Suprapubic skin (tissue), 4 donors: Measurements from ENCODE around the gene ISLR. TPM values are rescaled to one million over a fixed set of nuclear protein-coding genes. Genes with fewer than 3 reads are reported as not detected.

ENCODE experiments used
- DNase-seq, 2 donors: peaks; one replicate each; pipeline ENCODE4 v3.0.0-alpha.2; 2019; ENCODE audit warnings: low spot score in 2 of 2
- H3K27ac ChIP-seq: fragments of 200-600 bp; sonication (generic); one replicate; pipeline ENCODE4 v1.5.1; 2019
- H3K27me3 ChIP-seq: fragments of 200-600 bp; sonication (generic); one replicate; pipeline ENCODE4 v1.5.1; 2019
- H3K36me3 ChIP-seq: fragments of 200-600 bp; sonication (generic); one replicate; pipeline ENCODE4 v1.5.1; 2019
- H3K4me1 ChIP-seq: fragments of 200-600 bp; sonication (generic); one replicate; pipeline ENCODE4 v1.5.1; 2019
- H3K4me3 ChIP-seq: fragments of 200-600 bp; sonication (generic); one replicate; pipeline ENCODE4 v1.5.1; 2019; ENCODE audit warnings: mild to moderate bottlenecking
- H3K9me3 ChIP-seq: fragments of 200-600 bp; sonication (generic); one replicate; pipeline ENCODE4 v1.5.1; 2019
- CTCF ChIP-seq, 2 donors: fragments of 200-600 bp in 1 of 2; fragments of 450-650 bp in 1 of 2; sonication (generic) in 1 of 2; IDR thresholded peaks; one replicate each; pipeline ENCODE4 v1.5.1; 2016 to 2019; ENCODE audit warnings: antibody characterized with exemption in 2 of 2, mild to moderate bottlenecking in 1 of 2, moderate library complexity in 1 of 2
- EP300 ChIP-seq: sonication (generic); formaldehyde crosslinking; IDR thresholded peaks from one replicate; pipeline ENCODE4 v1.6.1; 2017; ENCODE audit warnings: antibody characterized with exemption
- POLR2A ChIP-seq, 2 donors: fragments of 450-650 bp; IDR thresholded peaks; one replicate each; pipeline ENCODE4 v1.6.1; 2017; ENCODE audit warnings: antibody characterized with exemption in 2 of 2, mild to moderate bottlenecking in 2 of 2, moderate library complexity in 2 of 2
- POLR2AphosphoS5 ChIP-seq, 3 donors: sonication (generic); formaldehyde crosslinking; IDR thresholded peaks; one replicate each; pipeline ENCODE4 v1.6.1; 2017; ENCODE audit warnings: antibody characterized with exemption in 3 of 3
- WGBS: methylation state at CpG from one replicate; pipeline ENCODE4 v1.1.5; 2018; 5-methylcytosine and 5-hydroxymethylcytosine counted together
- total RNA-seq, 4 donors: library from RNA; depleted of rRNA; stranded (reverse); fragments of >200 nt; gene quantifications; one replicate each; pipeline ENCODE4 v1.1.0, GENCODE V29; 2016

Gene ISLR
- total RNA-seq, 4 donors from 2014 or later, result 11.5 to 41.1 (median 18.1) TPM

- 67% methylated on average over 15 of the region's 16 CpGs for WGBS
- Histone ChIP-seq H3K27ac (no peak overlapping the region), H3K36me3 (no peaks in the 10 kb centered on the region)
Measured at GRCh38 chr15:74207652-74208440, 34.3 kb downstream of the ISLR start.

GRCh38 chr15:74208496-74208895, 35.0 kb downstream of the ISLR start:
- WGBS, result 42% methylated on average over 6 of the region's 6 CpGs

More at GRCh38 chr15:74207652-74208440, 34.3 kb downstream of the ISLR start:
- peaks cover 18% of the 10 kb centered on the region for H3K27me3 ChIP-seq
- H3K4me1 ChIP-seq, result peaks cover 6% of the 10 kb centered on the region
- H3K9me3 ChIP-seq, result no peaks in the 10 kb centered on the region
- no peak overlapping the region for H3K4me3 ChIP-seq
- no peak for DNase-seq
- TF ChIP-seq CTCF (IDR thresholded peaks at IDR 0.05) (no peak), POLR2A (IDR thresholded peaks at IDR 0.05) (no peak), EP300 (no peak), POLR2AphosphoS5 (IDR thresholded peaks at IDR 0.05) (no peak)

GRCh38 chr15:74208901-74209559, 35.5 kb downstream of the ISLR start:
- H3K4me1 ChIP-seq, result peaks cover under 1% of the 10 kb centered on the region
- H3K27ac ChIP-seq, result no peak overlapping the region
- DNase-seq, result no peak
- H3K9me3 ChIP-seq, result no peaks in the 10 kb centered on the region
- peaks cover 18% of the 10 kb centered on the region for H3K27me3 ChIP-seq
- no peak overlapping the region for H3K4me3 ChIP-seq
- 47% methylated on average over 9 of the region's 11 CpGs for WGBS
- no peak for TF ChIP-seq POLR2AphosphoS5 (IDR thresholded peaks at IDR 0.05)
- no peak for TF ChIP-seq POLR2A (IDR thresholded peaks at IDR 0.05)
- TF ChIP-seq CTCF (IDR thresholded peaks at IDR 0.05), result no peak
- TF ChIP-seq EP300, result no peak
- no peaks in the 10 kb centered on the region for H3K36me3 ChIP-seq

More at GRCh38 chr15:74208496-74208895, 35.0 kb downstream of the ISLR start:
- Histone ChIP-seq H3K4me1 (peaks cover 6% of the 10 kb centered on the region), H3K27me3 (peaks cover 18% of the 10 kb centered on the region), H3K36me3 (no peaks in the 10 kb centered on the region), H3K9me3 (no peaks in the 10 kb centered on the region), H3K4me3 (no peak overlapping the region), H3K27ac (no peak overlapping the region)
- DNase-seq, result no peak
- TF ChIP-seq POLR2A (IDR thresholded peaks at IDR 0.05) (no peak), POLR2AphosphoS5 (IDR thresholded peaks at IDR 0.05) (no peak), CTCF (IDR thresholded peaks at IDR 0.05) (no peak), EP300 (no peak)

GRCh38 chr15:74209560-74209958, 36.0 kb downstream of the ISLR start:
- Histone ChIP-seq H3K4me1 (no peaks in the 10 kb centered on the region), H3K36me3 (no peaks in the 10 kb centered on the region)
- 77% methylated on average over 5 of the region's 5 CpGs for WGBS

More at GRCh38 chr15:74209560-74209958, 36.0 kb downstream of the ISLR start:
- H3K27ac ChIP-seq, result no peak overlapping the region
- H3K9me3 ChIP-seq, result no peaks in the 10 kb centered on the region
- peaks cover 22% of the 10 kb centered on the region for H3K27me3 ChIP-seq
- no peak for DNase-seq
- H3K4me3 ChIP-seq, result no peak overlapping the region
- TF ChIP-seq POLR2A (IDR thresholded peaks at IDR 0.05) (no peak), EP300 (no peak), POLR2AphosphoS5 (IDR thresholded peaks at IDR 0.05) (no peak), CTCF (IDR thresholded peaks at IDR 0.05) (no peak)
